Suppressor macrophage treated with lipopolysaccharide for 4 hours (primary cell): ENCODE data around the gene BEND5.

ENCODE experiments used
- DNase-seq: peaks from one replicate; pipeline ENCODE4 v3.0.0-alpha.2; 2020

Gene BEND5

GRCh38 chr1:48718116-48718630 lies 58.5 kb downstream of the BEND5 start:
- no peak for DNase-seq

DNA sequence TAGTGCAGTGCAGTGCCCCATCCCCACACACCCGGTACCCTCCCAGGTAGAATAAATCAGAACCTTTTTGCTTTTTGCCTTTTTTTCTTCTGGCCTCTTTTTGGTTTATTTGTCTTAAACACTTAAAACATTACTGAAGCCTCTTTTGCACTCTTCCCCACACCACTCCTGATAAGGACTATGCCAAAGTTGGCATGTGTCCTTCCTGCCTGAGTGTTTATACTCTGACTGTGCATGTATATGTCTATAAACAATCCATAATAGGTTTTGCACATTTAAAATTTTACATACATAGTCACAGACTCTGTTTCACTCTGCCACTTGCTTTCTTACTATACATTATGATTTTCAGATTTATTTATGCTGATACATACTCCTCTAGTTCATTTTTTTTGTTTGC lies 59.6 kb downstream of the BEND5 start:
- DNase-seq: no peak

DNA sequence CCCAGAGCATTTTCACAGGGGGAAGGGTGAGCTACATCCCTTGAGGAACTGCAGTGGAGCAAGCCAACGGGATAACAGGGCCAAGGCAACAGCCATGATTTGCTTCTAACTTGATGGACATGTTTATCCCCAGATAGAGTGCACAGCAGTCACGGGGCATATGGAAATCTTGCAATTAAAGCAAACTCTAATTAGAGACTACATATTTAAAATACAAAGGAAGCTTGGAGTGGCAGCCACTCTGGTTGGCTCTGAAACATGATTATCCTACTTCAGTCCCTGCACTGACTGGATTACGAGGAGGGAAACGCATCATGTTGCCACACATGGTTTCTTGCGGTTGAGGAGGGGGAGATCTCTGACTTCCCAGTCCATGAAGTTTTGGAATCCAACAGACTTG lies 60.8 kb downstream of the BEND5 start:
- no peak for DNase-seq

- no peak for DNase-seq
Measured at GRCh38 chr1:48710915-48711314, 65.8 kb downstream of the BEND5 start.

GRCh38 chr1:48710318-48710717 lies 66.4 kb downstream of the BEND5 start:
- DNase-seq: no peak

- no peak for DNase-seq
Measured at GRCh38 chr1:48704736-48705135, 72.0 kb downstream of the BEND5 start.

DNA sequence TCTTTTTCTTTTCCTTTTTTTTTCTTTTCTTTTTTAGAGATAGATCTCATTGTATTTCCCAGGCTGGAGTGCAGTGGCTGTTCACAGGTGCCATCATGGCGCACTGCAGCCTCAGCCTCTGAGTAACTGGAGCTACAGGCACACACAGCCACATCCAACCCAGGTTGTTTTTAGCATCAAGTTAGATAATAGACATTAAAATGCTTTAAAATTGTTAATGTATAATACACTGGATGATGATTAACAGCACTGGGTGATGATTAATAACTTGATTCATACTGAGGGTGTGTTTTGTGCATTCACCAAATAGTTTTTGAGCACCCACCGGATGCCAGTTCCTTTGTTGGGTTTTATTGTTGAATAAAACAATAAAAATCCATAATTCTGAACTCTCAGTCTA lies 75.2 kb downstream of the BEND5 start:
- no peak for DNase-seq

DNA sequence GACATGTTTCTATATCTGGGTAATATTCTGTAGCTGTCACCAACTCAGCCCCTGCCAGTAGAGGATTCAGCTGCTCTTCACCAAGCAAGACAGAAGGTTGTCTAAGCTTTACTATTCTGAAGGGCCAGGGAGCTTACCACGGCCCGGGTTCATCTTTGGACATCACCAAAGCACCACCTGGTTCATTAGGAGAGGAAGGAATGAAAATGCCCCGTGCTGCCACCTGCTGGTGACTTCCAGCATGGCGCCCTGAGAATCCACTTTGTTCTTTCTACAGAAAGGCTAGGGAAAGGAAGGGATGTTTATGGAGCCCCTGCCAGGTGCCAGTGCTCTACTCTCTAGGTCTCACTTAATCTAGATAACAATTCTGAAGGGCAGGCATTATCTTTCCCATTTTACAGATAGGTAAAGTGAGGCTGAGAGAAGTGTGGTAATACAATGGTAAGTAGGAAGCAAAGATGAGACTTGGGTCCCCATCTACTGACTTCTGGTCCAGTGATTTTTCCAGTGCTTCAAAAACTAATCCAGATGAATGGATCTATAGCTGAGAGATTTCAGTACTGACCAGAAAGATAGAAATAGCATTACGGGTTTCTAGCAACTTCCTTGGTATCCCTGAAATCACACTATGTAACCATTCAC lies 79.5 kb downstream of the BEND5 start:
- peak; percentile 71 for DNase-seq

DNA sequence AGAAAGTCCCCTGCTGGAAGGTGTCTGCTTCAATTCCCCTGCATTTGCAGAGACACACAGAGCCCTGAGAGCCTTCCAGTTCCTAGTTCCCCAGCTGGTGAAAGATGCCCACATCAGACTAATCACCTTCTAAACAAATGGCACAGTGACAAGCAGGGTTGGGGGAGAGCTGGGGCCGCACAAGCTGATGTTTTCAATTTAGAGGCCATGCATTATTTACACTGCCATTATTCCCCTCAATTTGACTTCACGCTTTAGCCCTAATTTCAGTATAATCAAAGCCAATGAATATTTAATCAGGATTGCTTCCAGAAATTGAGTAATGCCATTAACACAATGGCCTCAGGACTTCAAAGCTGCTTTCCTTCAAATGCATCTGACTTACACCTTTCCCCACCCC lies 81.5 kb downstream of the BEND5 start:
- no peak for DNase-seq

DNA sequence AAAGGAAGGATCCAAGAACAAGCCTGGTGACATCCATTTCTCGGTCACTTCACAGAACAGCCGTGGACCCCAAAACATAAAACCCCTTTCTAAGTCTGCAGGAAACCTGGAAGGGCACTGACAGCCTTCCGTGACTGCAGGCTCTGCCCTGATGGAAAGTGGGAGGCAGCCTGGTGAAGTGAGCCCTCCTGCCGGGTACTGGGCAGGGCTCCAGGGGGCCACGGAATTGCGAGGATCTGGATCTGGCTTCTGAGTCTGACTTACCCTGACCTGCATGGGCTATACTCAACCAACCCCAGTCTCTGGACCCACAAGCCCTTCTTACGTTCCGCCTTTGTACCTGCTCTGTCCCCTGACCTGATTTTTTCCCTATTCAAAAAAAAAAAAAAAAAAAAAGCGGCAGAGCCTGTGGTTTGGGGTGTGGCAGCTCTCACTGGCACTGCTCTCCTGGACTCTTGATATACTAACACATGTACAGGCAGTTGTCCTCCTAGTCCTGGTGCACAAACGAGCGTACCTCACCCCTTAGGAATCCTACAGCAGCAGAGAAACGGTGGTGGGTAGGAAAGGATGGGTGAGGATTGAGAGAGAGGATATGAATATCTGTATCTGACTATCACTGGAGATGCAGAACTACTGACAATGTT lies 82.9 kb downstream of the BEND5 start:
- no peak for DNase-seq

GRCh38 chr1:48693180-48693579 lies 83.5 kb downstream of the BEND5 start:
- no peak for DNase-seq

DNA sequence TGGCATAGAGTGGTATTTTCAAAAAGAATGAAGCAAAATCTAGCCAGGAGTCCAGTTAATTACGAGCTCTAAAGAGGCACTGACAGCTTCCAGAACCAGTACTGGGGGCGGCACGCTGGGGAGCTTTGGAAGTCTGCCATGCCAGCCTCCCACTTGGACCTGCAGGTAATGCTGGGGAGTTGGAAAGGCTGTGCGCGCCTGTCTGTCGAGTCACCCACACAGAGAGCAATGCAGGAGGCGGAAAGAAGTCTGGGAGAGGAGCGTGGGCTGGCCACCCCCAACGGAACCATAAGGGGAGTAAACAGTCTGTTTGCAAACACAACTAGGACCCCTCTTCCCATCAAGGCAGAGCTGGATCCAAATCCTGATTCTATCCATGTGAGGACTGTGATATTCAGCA lies 84.5 kb downstream of the BEND5 start:
- DNase-seq: no peak

DNA sequence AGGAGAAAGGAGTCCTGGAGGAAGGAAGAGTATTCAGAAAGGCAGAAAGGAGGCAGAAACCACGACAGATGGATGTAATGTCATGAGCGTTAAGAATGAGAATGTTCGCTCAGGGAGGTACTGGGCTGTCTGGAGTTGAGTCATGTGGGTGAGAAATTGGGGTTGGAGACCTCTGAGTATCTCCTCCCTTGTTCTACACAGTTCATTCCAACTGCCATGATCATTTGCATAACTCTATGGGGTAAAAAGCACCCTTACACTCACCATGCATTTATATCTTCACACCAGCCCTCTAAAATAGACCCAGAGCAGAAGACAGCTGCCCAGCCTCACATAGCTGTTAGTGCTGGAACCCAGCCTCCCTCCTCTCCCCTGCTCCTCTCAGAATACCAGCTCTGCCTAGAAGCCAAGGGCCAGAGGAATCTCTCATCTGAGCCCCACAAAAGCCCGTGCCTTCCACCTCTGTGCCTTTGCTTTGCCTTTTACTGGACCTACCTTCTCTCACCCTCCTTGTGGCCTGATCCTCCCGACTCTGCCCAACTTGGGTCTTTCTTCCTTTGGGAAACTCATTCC lies 85.2 kb downstream of the BEND5 start:
- DNase-seq: no peak

DNA sequence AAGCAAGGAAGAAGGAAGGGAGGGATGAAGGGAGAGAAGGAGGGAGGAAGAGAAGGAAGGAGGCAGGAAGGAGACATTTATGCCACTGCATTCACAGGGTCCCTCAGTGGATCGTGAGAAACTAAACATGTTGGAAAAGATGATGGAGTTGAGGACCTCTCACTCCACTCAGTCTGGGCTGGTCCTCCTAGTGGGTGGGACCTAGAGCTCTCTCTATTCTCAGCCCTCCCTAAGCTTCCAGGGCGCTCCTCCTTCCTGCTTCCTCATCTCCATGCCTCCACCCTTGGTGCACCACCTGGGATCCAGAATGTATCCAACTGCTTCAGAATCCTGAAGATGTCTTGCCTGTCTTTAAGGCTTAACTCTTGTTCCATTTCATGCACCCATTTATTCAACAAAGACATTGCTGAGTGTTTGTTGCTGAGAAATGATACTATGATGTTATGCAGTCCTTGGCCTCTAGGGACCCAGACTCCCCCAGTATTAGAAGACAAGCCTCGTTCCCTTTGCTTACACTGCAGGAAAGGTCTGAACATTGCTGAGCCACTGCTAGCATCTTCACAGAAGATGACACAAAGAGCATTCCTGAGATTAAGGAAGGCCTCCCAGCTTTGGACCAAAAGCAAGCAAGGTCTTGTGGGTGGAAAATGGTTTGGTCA lies 88.5 kb downstream of the BEND5 start:
- peak; percentile 6 for DNase-seq

GRCh38 chr1:48687282-48688045 lies 89.2 kb downstream of the BEND5 start:
- no peak for DNase-seq

GRCh38 chr1:48686159-48686558 lies 90.5 kb downstream of the BEND5 start:
- no peak for DNase-seq

- DNase-seq: no peak
Measured at GRCh38 chr1:48684381-48684780, 92.3 kb downstream of the BEND5 start.

DNA sequence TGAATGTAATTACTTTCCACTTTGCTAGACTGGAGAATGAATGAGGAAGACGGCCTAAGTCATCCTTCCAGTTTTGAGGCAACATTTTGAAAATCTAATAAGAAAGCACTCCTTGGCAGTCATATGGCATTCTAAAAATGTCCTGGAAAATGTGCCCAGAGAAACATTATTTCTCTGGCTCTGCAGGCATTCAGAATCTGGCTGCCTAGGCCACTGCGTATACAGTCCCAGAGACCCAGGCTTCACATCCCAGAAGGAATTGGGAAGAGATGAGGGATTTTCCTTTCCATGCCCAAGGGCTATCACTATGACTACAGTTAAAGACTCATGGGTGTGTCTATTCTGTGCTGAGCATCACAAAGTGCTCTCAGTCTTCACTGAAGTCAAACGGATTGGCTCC lies 92.9 kb downstream of the BEND5 start:
- DNase-seq: no peak

GRCh38 chr1:48681476-48682305 lies 95.0 kb downstream of the BEND5 start:
- DNase-seq: no peak

- no peak for DNase-seq
Measured at GRCh38 chr1:48680411-48681035, 96.2 kb downstream of the BEND5 start.

GRCh38 chr1:48679859-48680258 lies 96.8 kb downstream of the BEND5 start:
- no peak for DNase-seq
